ENCODE data around the gene RAB7B.
"Not testable (repeated sequence)": the region's sequence is repeated elsewhere in the genome, so short reads cannot be mapped to it uniquely, and the experiment has no call there.

Gene RAB7B

GRCh38 chr1:206002871-206003801 is at the start of gene RAB7B:
Gene RAB7B, minus strand, starts transcription at chr1:206003395. Its CDS starts 9,260 bp downstream, at chr1:205994135.
- no peak for DNase-seq

GRCh38 chr1:206052231-206052865 is 49.2 kb upstream of the RAB7B start:
- not testable (repeated sequence) for DNase-seq

- DNase-seq = no peak
Measured at GRCh38 chr1:206050655-206051235, 47.5 kb upstream of the RAB7B start.

GRCh38 chr1:206049919-206050600 is 46.9 kb upstream of the RAB7B start:
- no peak for DNase-seq

GRCh38 chr1:206049293-206049692 is 46.1 kb upstream of the RAB7B start:
- no peak for DNase-seq

GRCh38 chr1:206048582-206048981 is 45.4 kb upstream of the RAB7B start:
- DNase-seq = no peak

GRCh38 chr1:206047271-206047670 is 44.1 kb upstream of the RAB7B start:
- no peak for DNase-seq

GRCh38 chr1:206041640-206042039 is 38.4 kb upstream of the RAB7B start:
- no peak for DNase-seq

GRCh38 chr1:206040328-206040727 is 37.1 kb upstream of the RAB7B start:
- no peak for DNase-seq

- DNase-seq = no peak
Measured at GRCh38 chr1:206039046-206039973, 36.1 kb upstream of the RAB7B start.

GRCh38 chr1:206037581-206037980 is 34.4 kb upstream of the RAB7B start:
- no peak for DNase-seq

- DNase-seq = no peak
Measured at GRCh38 chr1:206036663-206037455, 33.7 kb upstream of the RAB7B start.

- no peak for DNase-seq
Measured at GRCh38 chr1:206035027-206035426, 31.8 kb upstream of the RAB7B start.

GRCh38 chr1:206032380-206033140 is 29.4 kb upstream of the RAB7B start:
- DNase-seq = no peak

- no peak for DNase-seq
Measured at GRCh38 chr1:206030714-206031113, 27.5 kb upstream of the RAB7B start.

- no peak for DNase-seq
Measured at GRCh38 chr1:206030191-206030590, 27.0 kb upstream of the RAB7B start.

- DNase-seq = no peak
Measured at GRCh38 chr1:206029484-206029883, 26.3 kb upstream of the RAB7B start.

GRCh38 chr1:206025283-206025820 is 22.2 kb upstream of the RAB7B start:
- no peak for DNase-seq

GRCh38 chr1:206023695-206024094 is 20.5 kb upstream of the RAB7B start, which contains the start of gene CTSE:
Gene CTSE, minus strand, starts transcription at chr1:206023895. Its CDS starts 104 bp downstream, at chr1:206023791.
- DNase-seq = no peak

GRCh38 chr1:206022766-206023165 is 19.6 kb upstream of the RAB7B start:
- DNase-seq = no peak

Data from T1000 (cell line).